ENCODE results near the gene FLACC1. TPM values are rescaled to one million over a fixed set of nuclear protein-coding genes. Genes with fewer than 3 reads are reported as not detected.

Gene FLACC1
- total RNA-seq, 2 experiments from 2014 or later = 4.5 to 4.8 TPM

DNA sequence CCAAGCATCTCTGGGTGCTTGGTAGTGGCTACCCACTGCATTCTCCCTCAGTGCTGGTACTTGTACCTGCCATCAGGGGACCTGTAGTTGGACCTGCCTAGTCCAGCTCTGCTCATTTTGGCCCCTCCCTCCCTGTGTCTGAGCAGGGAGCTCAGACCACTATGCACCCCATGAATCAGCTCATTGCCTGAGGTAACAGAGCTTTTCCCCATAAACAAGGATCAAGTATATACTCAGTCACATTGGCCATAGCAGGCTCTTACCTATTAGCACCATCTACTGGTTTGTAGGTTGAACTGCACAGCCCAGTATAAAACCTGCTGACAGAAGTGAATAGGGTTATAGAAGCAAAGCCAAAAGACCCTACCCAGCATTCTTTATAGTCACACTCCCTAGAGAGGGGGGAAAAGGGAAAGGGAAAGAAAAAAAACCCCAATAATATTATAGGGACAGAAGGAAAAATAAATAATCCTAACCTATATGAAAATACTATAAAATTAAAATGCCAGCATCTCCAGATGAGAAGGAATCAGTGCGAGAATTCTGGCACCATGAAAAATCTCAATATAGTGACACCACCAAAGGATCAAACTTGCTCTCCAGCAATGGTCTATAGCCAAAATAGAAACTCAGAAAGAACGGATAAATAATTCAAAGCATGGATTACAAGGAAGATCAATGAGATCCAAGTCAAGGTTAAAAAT lies 6.9 kb upstream of the FLACC1 start:
- H3K9me3 ChIP-seq (ENCODE audit: control insufficient read depth in 1 of 2, insufficient read depth in 1 of 2, low read length in 2 of 2) = peaks cover 8 to 11% of the 10 kb centered on the region in 2 experiments
- DNase-seq (peak in 7 of 14 experiments; percentile 3 to 75 (median 48)), ATAC-seq (ENCODE audit: poor library complexity) (peak; percentile 97)
- peaks cover 6% of the 10 kb centered on the region for H3K36me3 ChIP-seq (ENCODE audit: insufficient read depth, low read length)
- H3K36me3 Mint-ChIP-seq (ENCODE audit: low read depth) = peaks cover 60% of the 10 kb centered on the region
- CTCF ChIA-PET = interaction anchor here (0.6 to 2.5 kb wide), 12 partner anchors 16 to 181 kb away, joined by 3 to 22 read pairs (median 3); partner anchors contain the start of genes CASP10, CASP8, STRADB and TRAK2
- H3K4me1 Mint-ChIP-seq (ENCODE audit: low read depth) = peaks cover 36% of the 10 kb centered on the region
- no peak overlapping the region for H3K27ac ChIP-seq (ENCODE audit: low read depth in 1 of 2, low read length in 2 of 2)
- no peaks in the 10 kb centered on the region for H3K27me3 Mint-ChIP-seq
- no peaks in the 10 kb centered on the region for H3K27me3 ChIP-seq (ENCODE audit: control insufficient read depth in 1 of 2, insufficient read depth in 2 of 2, low read length in 2 of 2)
- intact Hi-C loops (cut with DNase I, micrococcal nuclease) = loop anchor here (1.0 to 10.0 kb wide), 7 partner anchors 87 to 815 kb away; partner anchors contain the start of gene CASP10 (in 1 of the 2)
- no peak overlapping the region for H3K4me3 ChIP-seq (ENCODE audit: low read length)
- no peak overlapping the region for H3K4me3 Mint-ChIP-seq
- peaks cover 17% of the 10 kb centered on the region for H3K4me1 ChIP-seq (ENCODE audit: insufficient read depth, low read length)
- H3K9me3 Mint-ChIP-seq = peaks cover 5% of the 10 kb centered on the region
- POLR2A ChIA-PET = interaction anchor here (0.6 to 2.8 kb wide), 8 partner anchors 33 to 131 kb away, joined by 3 to 14 read pairs (median 6); partner anchors contain the start of genes CASP8, STRADB and TRAK2
- peak overlapping the region; percentile 28 for H3K27ac Mint-ChIP-seq
- TF ChIP-seq, protein P1, sequence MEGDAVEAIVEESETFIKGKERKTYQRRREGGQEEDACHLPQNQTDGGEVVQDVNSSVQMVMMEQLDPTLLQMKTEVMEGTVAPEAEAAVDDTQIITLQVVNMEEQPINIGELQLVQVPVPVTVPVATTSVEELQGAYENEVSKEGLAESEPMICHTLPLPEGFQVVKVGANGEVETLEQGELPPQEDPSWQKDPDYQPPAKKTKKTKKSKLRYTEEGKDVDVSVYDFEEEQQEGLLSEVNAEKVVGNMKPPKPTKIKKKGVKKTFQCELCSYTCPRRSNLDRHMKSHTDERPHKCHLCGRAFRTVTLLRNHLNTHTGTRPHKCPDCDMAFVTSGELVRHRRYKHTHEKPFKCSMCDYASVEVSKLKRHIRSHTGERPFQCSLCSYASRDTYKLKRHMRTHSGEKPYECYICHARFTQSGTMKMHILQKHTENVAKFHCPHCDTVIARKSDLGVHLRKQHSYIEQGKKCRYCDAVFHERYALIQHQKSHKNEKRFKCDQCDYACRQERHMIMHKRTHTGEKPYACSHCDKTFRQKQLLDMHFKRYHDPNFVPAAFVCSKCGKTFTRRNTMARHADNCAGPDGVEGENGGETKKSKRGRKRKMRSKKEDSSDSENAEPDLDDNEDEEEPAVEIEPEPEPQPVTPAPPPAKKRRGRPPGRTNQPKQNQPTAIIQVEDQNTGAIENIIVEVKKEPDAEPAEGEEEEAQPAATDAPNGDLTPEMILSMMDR (IDR thresholded peaks at IDR 0.05) = peak; percentile 95

DNA sequence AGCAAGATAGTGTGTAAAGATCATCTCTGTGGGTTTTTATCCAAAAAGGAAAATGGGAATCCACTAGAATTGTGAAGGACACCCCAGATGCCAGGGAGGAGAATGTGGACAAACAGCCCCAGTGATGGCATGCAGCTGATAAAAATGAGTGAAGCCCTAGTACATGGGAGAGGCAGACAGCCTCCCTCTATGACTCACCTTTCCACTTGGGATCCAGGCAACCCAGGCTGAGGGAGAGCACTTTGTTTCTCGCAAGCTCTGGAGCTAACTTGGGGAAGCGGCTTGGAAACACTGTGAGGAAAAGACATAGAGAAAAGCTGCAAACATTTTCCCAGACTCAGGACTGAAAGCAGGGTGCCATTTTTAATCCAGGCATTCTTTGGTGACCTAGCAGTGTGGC lies 5.3 kb upstream of the FLACC1 start:
- ATAC-seq (ENCODE audit: poor library complexity) = no peak
- intact Hi-C loops (cut with DNase I, micrococcal nuclease) = loop anchor here (2.0 to 10.0 kb wide), 4 partner anchors 85 to 816 kb away; partner anchors contain the start of gene CASP10 (in 1 of the 2)
- H3K36me3 Mint-ChIP-seq (ENCODE audit: low read depth) = peaks cover 49% of the 10 kb centered on the region
- POLR2A ChIA-PET = interaction anchor here (1.0 to 1.2 kb wide), 3 partner anchors 119 to 130 kb away, joined by 3 to 5 read pairs (median 4); no protein-coding TSS in a partner anchor
- no peaks in the 10 kb centered on the region for H3K27me3 Mint-ChIP-seq
- peak overlapping the region; percentile 60 for H3K27ac Mint-ChIP-seq
- peaks cover 8 to 11% of the 10 kb centered on the region in 2 experiments for H3K9me3 ChIP-seq (ENCODE audit: control insufficient read depth in 1 of 2, insufficient read depth in 1 of 2, low read length in 2 of 2)
- CTCF ChIA-PET = interaction anchor here (1.0 to 1.3 kb wide), 2 partner anchors 126 to 130 kb away, joined by 3 read pairs; no protein-coding TSS in a partner anchor
- H3K27ac ChIP-seq (ENCODE audit: low read depth in 1 of 2, low read length in 2 of 2) = no peak overlapping the region
- no peak overlapping the region for H3K4me3 ChIP-seq (ENCODE audit: low read length)
- DNase-seq = no peak
- H3K9me3 Mint-ChIP-seq = peaks cover 2% of the 10 kb centered on the region
- no peaks in the 10 kb centered on the region for H3K27me3 ChIP-seq (ENCODE audit: control insufficient read depth in 1 of 2, insufficient read depth in 2 of 2, low read length in 2 of 2)
- TF ChIP-seq, protein P1 (IDR thresholded peaks at IDR 0.05) = no peak
- H3K36me3 ChIP-seq (ENCODE audit: insufficient read depth, low read length) = peaks cover 6% of the 10 kb centered on the region
- H3K4me3 Mint-ChIP-seq = no peak overlapping the region
- H3K4me1 Mint-ChIP-seq (ENCODE audit: low read depth) = peaks cover 36% of the 10 kb centered on the region
- H3K4me1 ChIP-seq (ENCODE audit: insufficient read depth, low read length) = peaks cover 17% of the 10 kb centered on the region

DNA sequence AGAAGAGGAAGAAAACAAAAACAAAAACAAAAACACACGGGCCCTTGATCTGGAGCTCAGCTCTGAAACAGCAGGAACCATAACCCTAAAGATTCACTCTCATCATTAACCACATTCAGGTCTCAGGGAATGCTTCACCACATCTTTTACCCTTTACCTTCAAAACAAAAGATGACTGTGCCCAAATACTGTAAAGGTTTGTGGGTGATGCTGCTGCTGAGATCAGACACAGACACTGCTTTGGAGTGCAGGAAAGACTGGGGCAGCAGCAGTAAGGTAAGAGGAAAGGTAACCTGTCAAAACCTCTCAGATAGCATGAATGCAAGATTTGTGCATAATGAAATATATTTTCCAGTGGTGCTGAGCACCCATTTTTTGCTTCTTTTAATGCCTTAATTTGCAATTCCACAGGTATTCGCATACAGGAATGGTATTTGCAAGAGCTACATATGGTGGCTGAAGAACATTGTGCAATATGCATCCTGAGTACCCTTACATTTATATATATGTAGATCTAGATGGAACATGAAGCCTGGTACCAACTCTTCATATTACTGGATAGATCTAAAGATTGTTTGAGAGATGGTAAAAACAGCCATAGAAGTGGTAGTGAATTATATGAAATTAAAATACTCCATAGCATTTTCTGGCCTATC lies 4.1 kb upstream of the FLACC1 start:
- H3K9me3 ChIP-seq (ENCODE audit: control insufficient read depth in 1 of 2, insufficient read depth in 1 of 2, low read length in 2 of 2) = peaks cover 0 to 11% of the 10 kb centered on the region in 2 experiments
- peaks cover 17% of the 10 kb centered on the region for H3K4me1 ChIP-seq (ENCODE audit: insufficient read depth, low read length)
- no peaks in the 10 kb centered on the region for H3K9me3 Mint-ChIP-seq
- POLR2A ChIA-PET = interaction anchor here (0.6 kb wide), 2 partner anchors 29 to 78 kb away, joined by 3 read pairs; no protein-coding TSS in a partner anchor
- intact Hi-C loops (cut with DNase I, micrococcal nuclease) = loop anchor here (5.0 to 10.0 kb wide), 3 partner anchors 84 to 456 kb away; partner anchors contain the start of gene CASP10 (in 1 of the 2)
- H3K4me3 Mint-ChIP-seq = no peak overlapping the region
- peaks cover 38% of the 10 kb centered on the region for H3K36me3 Mint-ChIP-seq (ENCODE audit: low read depth)
- DNase-seq (peak in 1 of 14 experiments; percentile 8), ATAC-seq (ENCODE audit: poor library complexity) (peak; percentile 26)
- peak overlapping the region; percentile 60 for H3K27ac Mint-ChIP-seq
- TF ChIP-seq, protein P1 (IDR thresholded peaks at IDR 0.05) = no peak
- no peaks in the 10 kb centered on the region for H3K27me3 Mint-ChIP-seq
- CTCF ChIA-PET = interaction anchor here (1.0 kb wide), 1 partner anchor 129 kb away, joined by 3 read pairs; no protein-coding TSS in a partner anchor
- peaks cover 6% of the 10 kb centered on the region for H3K36me3 ChIP-seq (ENCODE audit: insufficient read depth, low read length)
- peaks cover 36% of the 10 kb centered on the region for H3K4me1 Mint-ChIP-seq (ENCODE audit: low read depth)
- H3K27me3 ChIP-seq (ENCODE audit: control insufficient read depth in 1 of 2, insufficient read depth in 2 of 2, low read length in 2 of 2) = no peaks in the 10 kb centered on the region
- no peak overlapping the region for H3K27ac ChIP-seq (ENCODE audit: low read depth in 1 of 2, low read length in 2 of 2)
- H3K4me3 ChIP-seq (ENCODE audit: low read length) = no peak overlapping the region
